ENCODE results near the gene OLA1. TPM values are rescaled to one million over a fixed set of nuclear protein-coding genes. Genes with fewer than 3 reads are reported as not detected.

The OLA1 gene
- total RNA-seq, 1 donor from 2014 or later = 36.1 TPM

- H3K27me3 ChIP-seq = no peaks in the 10 kb centered on the region
- TF ChIP-seq POLR2AphosphoS5 (IDR thresholded peaks at IDR 0.05; ENCODE audit: insufficient read depth in 1 of 2, low read depth in 1 of 2) (no peak), POLR2A (IDR thresholded peaks at IDR 0.05) (no peak), CTCF (IDR thresholded peaks at IDR 0.05) (no peak)
- intact Hi-C loops (cut with DNase I) = loop anchor here (10.0 kb wide), 1 partner anchor 294 kb away; the partner anchor contains the start of gene SP9
- no peak overlapping the region for H3K4me3 ChIP-seq
- no peaks in the 10 kb centered on the region for H3K36me3 ChIP-seq
- peak overlapping the region; percentile 83 for H3K27ac ChIP-seq
- H3K9me3 ChIP-seq = no peaks in the 10 kb centered on the region
- H3K4me1 ChIP-seq = peaks cover 24% of the 10 kb centered on the region
- DNase-seq (ENCODE audit: extremely low spot score in 2 of 2) = no peak
These were observed 208.0 kb downstream of the OLA1 start for GRCh38 chr2:174040417-174040701.

- Histone ChIP-seq H3K9me3 (no peaks in the 10 kb centered on the region), H3K36me3 (no peaks in the 10 kb centered on the region), H3K4me1 (peaks cover 24% of the 10 kb centered on the region), H3K27me3 (no peaks in the 10 kb centered on the region), H3K27ac (peak overlapping the region; percentile 83), H3K4me3 (no peak overlapping the region)
- no peak for DNase-seq (ENCODE audit: extremely low spot score in 2 of 2)
- intact Hi-C loops (cut with DNase I) = loop anchor here (10.0 kb wide), 2 partner anchors 295 to 635 kb away; partner anchors contain the start of gene SP9
- TF ChIP-seq POLR2AphosphoS5 (IDR thresholded peaks at IDR 0.05; ENCODE audit: insufficient read depth in 1 of 2, low read depth in 1 of 2) (peak; percentile 70 to 97), CTCF (IDR thresholded peaks at IDR 0.05) (peak; percentile 65 to 94 (median 79)), POLR2A (IDR thresholded peaks at IDR 0.05) (no peak)
These were observed 208.5 kb downstream of the OLA1 start for GRCh38 chr2:174039551-174040416.

- H3K27ac ChIP-seq = no peak overlapping the region
- peaks cover 24% of the 10 kb centered on the region for H3K4me1 ChIP-seq
- no peak for DNase-seq (ENCODE audit: extremely low spot score in 2 of 2)
- intact Hi-C loops (cut with DNase I) = loop anchor here (10.0 kb wide), 1 partner anchor 634 kb away; no protein-coding TSS in a partner anchor
- no peaks in the 10 kb centered on the region for H3K36me3 ChIP-seq
- no peaks in the 10 kb centered on the region for H3K27me3 ChIP-seq
- no peak overlapping the region for H3K4me3 ChIP-seq
- no peaks in the 10 kb centered on the region for H3K9me3 ChIP-seq
- TF ChIP-seq CTCF (IDR thresholded peaks at IDR 0.05) (no peak), POLR2AphosphoS5 (IDR thresholded peaks at IDR 0.05; ENCODE audit: insufficient read depth in 1 of 2, low read depth in 1 of 2) (no peak), POLR2A (IDR thresholded peaks at IDR 0.05) (no peak)
These were observed 209.9 kb downstream of the OLA1 start for GRCh38 chr2:174038462-174038861.

- Histone ChIP-seq H3K27me3 (no peaks in the 10 kb centered on the region), H3K4me1 (peaks cover 36% of the 10 kb centered on the region), H3K36me3 (no peaks in the 10 kb centered on the region), H3K4me3 (no peak overlapping the region), H3K9me3 (no peaks in the 10 kb centered on the region), H3K27ac (peak overlapping the region; percentile 36)
- TF ChIP-seq POLR2A (IDR thresholded peaks at IDR 0.05) = no peak
- TF ChIP-seq POLR2AphosphoS5 (IDR thresholded peaks at IDR 0.05; ENCODE audit: insufficient read depth in 1 of 2, low read depth in 1 of 2) = no peak
- TF ChIP-seq CTCF (IDR thresholded peaks at IDR 0.05) = no peak
- DNase-seq (ENCODE audit: extremely low spot score in 2 of 2) = no peak
- intact Hi-C loops (cut with DNase I) = loop anchor here (10.0 kb wide), 1 partner anchor 632 kb away; no protein-coding TSS in a partner anchor
These were observed 211.5 kb downstream of the OLA1 start for GRCh38 chr2:174036825-174037224.
